Progenitor cell of endocrine pancreas (in vitro differentiated cells): Measurements from ENCODE around the gene MYOF. TPM values are rescaled to one million over a fixed set of nuclear protein-coding genes. Genes with fewer than 3 reads are reported as not detected.

ENCODE experiments used
- DNase-seq: peaks from one replicate; pipeline ENCODE4 v3.0.0; 2021; ENCODE audit warnings: low spot score; ENCODE audit not compliant: unreplicated experiment
- H3K27ac Mint-ChIP-seq: 2 replicates; pipeline ENCODE4 v1.8.0; 2021; ENCODE audit warnings: mild to moderate bottlenecking, moderate library complexity, mixed read lengths
- H3K27me3 Mint-ChIP-seq: 2 replicates; pipeline ENCODE4 v1.8.0; 2021; ENCODE audit warnings: mixed read lengths
- H3K36me3 Mint-ChIP-seq: 2 replicates; pipeline ENCODE4 v1.8.0; 2022; ENCODE audit warnings: mixed read lengths; ENCODE audit not compliant: insufficient read depth
- H3K4me1 Mint-ChIP-seq: 2 replicates; pipeline ENCODE4 v1.8.0; 2021; ENCODE audit warnings: low read depth, mixed read lengths
- H3K4me3 Mint-ChIP-seq: 2 replicates; pipeline ENCODE4 v1.8.0; 2021; ENCODE audit warnings: low read depth, mild to moderate bottlenecking, moderate library complexity, mixed read lengths
- H3K9me3 Mint-ChIP-seq: 2 replicates; pipeline ENCODE4 v1.8.0; 2021; ENCODE audit warnings: low read depth, mixed read lengths
- total RNA-seq: library from RNA; stranded (reverse); gene quantifications from 2 replicates; pipeline ENCODE4 v1.2.1, GENCODE V29; 2021
- TF ChIP-seq, protein P1 (sequence below): fragments of 200-600 bp; sonication (generic); IDR thresholded peaks from one replicate; pipeline ENCODE4 v1.5.0; 2021; ENCODE audit warnings: antibody characterized with exemption, mild to moderate bottlenecking; ENCODE audit not compliant: unreplicated experiment

The MYOF gene
- total RNA-seq, 1 donor from 2014 or later: 25.5 TPM

- DNase-seq: no peak
- Mint-ChIP-seq H3K36me3 (peaks cover 9% of the 10 kb centered on the region), H3K9me3 (no peaks in the 10 kb centered on the region), H3K27ac (no peak overlapping the region), H3K4me1 (peaks cover 4% of the 10 kb centered on the region), H3K4me3 (no peak overlapping the region), H3K27me3 (no peaks in the 10 kb centered on the region)
- TF ChIP-seq, protein P1, sequence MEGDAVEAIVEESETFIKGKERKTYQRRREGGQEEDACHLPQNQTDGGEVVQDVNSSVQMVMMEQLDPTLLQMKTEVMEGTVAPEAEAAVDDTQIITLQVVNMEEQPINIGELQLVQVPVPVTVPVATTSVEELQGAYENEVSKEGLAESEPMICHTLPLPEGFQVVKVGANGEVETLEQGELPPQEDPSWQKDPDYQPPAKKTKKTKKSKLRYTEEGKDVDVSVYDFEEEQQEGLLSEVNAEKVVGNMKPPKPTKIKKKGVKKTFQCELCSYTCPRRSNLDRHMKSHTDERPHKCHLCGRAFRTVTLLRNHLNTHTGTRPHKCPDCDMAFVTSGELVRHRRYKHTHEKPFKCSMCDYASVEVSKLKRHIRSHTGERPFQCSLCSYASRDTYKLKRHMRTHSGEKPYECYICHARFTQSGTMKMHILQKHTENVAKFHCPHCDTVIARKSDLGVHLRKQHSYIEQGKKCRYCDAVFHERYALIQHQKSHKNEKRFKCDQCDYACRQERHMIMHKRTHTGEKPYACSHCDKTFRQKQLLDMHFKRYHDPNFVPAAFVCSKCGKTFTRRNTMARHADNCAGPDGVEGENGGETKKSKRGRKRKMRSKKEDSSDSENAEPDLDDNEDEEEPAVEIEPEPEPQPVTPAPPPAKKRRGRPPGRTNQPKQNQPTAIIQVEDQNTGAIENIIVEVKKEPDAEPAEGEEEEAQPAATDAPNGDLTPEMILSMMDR: no peak
Measured at GRCh38 chr10:93378039-93378438, 104.1 kb downstream of the MYOF start.

GRCh38 chr10:93376372-93377293 is 105.5 kb downstream of the MYOF start:
- Mint-ChIP-seq H3K4me3 (no peak overlapping the region), H3K4me1 (peaks cover 4% of the 10 kb centered on the region), H3K27me3 (no peaks in the 10 kb centered on the region), H3K27ac (peak overlapping the region; percentile 44), H3K9me3 (no peaks in the 10 kb centered on the region), H3K36me3 (peaks cover 10% of the 10 kb centered on the region)
- TF ChIP-seq, protein P1: peak; percentile 94
- peak; percentile 45 for DNase-seq

DNA sequence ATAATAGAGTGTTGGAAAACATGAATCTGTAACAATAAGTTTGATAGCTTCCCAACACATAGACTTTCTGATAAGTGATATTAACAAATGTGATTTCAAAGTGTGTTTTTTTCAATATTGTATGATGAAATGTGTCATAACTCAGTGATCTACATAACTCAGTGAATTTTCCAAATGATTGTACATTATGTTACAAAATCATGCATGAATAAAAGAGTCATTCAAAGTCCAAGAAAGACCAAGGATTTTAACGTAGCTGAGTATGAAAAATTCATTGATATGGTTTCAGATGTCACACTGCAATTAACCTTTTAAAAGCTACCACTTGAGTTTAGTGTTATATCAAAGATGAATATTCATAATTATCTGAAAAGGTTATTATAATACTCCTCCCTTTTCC is 111.2 kb downstream of the MYOF start:
- H3K36me3 Mint-ChIP-seq: peaks cover 13% of the 10 kb centered on the region
- H3K27ac Mint-ChIP-seq: no peak overlapping the region
- H3K4me3 Mint-ChIP-seq: no peak overlapping the region
- no peaks in the 10 kb centered on the region for H3K9me3 Mint-ChIP-seq
- DNase-seq: no peak
- TF ChIP-seq, protein P1: no peak
- no peaks in the 10 kb centered on the region for H3K4me1 Mint-ChIP-seq
- H3K27me3 Mint-ChIP-seq: no peaks in the 10 kb centered on the region

- Mint-ChIP-seq H3K4me1 (no peaks in the 10 kb centered on the region), H3K27ac (no peak overlapping the region)
Measured at GRCh38 chr10:93369588-93370164, 112.5 kb downstream of the MYOF start.

DNA sequence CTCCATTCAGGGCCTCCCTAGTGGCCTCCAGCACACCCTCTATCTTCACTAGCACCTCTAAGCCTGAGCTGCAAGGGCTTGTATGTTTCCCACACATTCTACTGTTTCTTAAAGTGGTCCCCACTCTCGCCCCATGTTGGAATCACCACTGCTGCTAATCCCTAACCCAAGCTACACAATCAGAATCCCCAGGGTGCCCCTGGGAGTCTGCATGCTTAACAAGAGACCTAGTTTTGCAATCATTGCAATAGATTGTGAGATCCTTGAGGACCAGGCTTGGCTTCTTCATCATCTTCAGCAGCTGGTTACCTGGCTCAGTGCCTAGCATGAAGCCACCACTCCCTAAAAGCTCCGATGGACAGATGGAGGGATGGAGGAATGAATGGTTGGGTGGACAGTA is 113.9 kb downstream of the MYOF start:
- Mint-ChIP-seq H3K27ac (no peak overlapping the region), H3K4me3 (no peak overlapping the region), H3K27me3 (no peaks in the 10 kb centered on the region), H3K9me3 (no peaks in the 10 kb centered on the region), H3K4me1 (no peaks in the 10 kb centered on the region), H3K36me3 (peaks cover 5% of the 10 kb centered on the region)
- TF ChIP-seq, protein P1: no peak
- DNase-seq: no peak

More at GRCh38 chr10:93369588-93370164, 112.5 kb downstream of the MYOF start:
- Mint-ChIP-seq H3K4me3 (no peak overlapping the region), H3K9me3 (no peaks in the 10 kb centered on the region), H3K27me3 (no peaks in the 10 kb centered on the region), H3K36me3 (peaks cover 13% of the 10 kb centered on the region)
- TF ChIP-seq, protein P1: no peak
- no peak for DNase-seq
